ENCODE data around the gene MRPS34.

DNA sequence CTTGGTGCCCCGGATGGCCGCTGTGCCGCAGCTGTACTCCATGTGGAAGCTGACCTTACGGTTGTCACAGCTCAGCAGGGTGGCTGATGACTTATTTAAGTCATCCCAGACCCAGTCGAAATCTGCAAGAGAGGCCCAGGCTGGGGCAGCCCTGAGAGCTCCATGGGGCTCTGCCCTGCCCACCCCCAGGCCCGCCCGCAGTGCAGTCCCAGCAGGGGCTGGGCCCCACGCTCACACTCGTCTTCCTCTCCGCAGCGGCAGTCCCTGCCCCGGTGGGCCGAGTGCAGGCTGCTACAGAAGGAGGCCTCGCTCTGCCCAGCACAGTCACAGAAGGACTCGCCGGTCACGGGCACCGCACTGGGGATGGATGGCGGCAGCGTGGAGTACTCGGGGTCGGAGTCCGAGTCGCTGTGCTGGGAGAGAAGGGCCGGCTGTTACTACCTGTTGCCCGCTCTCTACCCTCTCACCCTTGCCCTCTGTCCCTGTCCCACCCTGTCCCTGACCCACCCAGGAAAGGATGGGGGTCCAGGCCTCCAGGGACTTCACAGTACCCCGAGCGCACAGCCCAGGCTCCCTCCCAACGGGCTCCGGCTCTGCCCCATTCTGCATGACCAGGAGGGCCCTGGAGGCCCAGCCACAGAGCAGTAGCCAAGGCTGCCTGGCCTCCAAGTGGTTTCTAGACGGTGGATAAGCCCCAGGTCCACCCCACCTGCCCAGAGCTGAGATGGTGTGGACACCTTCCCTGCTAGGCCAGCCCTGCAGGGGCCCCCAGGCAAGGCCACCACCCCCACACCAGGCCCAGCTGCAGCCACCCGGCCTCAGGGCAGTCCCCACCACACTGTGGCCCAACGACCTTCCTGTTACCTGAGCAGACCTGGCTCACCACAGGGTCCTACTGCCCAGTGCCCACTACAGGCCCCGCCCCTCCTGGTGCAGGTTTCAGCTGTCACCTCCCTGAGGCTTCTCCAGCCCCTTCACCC lies 5.6 kb upstream of the MRPS34 start:
- TF ChIP-seq, protein P1, sequence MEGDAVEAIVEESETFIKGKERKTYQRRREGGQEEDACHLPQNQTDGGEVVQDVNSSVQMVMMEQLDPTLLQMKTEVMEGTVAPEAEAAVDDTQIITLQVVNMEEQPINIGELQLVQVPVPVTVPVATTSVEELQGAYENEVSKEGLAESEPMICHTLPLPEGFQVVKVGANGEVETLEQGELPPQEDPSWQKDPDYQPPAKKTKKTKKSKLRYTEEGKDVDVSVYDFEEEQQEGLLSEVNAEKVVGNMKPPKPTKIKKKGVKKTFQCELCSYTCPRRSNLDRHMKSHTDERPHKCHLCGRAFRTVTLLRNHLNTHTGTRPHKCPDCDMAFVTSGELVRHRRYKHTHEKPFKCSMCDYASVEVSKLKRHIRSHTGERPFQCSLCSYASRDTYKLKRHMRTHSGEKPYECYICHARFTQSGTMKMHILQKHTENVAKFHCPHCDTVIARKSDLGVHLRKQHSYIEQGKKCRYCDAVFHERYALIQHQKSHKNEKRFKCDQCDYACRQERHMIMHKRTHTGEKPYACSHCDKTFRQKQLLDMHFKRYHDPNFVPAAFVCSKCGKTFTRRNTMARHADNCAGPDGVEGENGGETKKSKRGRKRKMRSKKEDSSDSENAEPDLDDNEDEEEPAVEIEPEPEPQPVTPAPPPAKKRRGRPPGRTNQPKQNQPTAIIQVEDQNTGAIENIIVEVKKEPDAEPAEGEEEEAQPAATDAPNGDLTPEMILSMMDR (IDR thresholded peaks at IDR 0.05) = no peak
- TF ChIP-seq POLR2A (IDR thresholded peaks at IDR 0.05) = no peak
